ENCODE data around the gene HTR4.

HTR4 gene

DNA sequence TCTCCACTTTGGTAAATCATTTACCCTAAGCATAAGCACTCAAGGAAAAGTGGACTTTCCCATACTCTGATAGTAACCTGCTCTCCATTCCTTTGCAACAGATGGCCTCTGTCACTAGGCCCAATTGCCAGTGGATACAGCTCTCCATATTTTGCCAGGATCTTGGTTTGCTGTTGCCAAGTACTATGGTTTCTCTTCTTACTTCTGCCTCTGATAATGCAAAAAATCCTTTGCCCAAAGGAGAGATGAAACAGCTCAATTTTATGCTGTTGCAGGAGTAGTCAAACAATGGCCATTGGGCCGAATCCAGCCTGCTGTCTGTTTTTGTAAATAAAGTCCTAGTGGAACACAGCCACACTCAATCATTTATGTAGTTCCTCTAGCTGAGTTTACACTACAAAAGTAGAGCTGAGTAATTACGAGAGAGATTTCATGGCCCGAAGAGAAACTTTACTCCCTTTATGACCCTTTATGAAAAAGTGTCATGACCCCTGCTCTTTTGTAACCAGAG, 92.5 kb downstream of the HTR4 start:
- no peak overlapping the region for H3K4me3 ChIP-seq (ENCODE audit: low read depth, low read length)
- TF ChIP-seq, protein P1, sequence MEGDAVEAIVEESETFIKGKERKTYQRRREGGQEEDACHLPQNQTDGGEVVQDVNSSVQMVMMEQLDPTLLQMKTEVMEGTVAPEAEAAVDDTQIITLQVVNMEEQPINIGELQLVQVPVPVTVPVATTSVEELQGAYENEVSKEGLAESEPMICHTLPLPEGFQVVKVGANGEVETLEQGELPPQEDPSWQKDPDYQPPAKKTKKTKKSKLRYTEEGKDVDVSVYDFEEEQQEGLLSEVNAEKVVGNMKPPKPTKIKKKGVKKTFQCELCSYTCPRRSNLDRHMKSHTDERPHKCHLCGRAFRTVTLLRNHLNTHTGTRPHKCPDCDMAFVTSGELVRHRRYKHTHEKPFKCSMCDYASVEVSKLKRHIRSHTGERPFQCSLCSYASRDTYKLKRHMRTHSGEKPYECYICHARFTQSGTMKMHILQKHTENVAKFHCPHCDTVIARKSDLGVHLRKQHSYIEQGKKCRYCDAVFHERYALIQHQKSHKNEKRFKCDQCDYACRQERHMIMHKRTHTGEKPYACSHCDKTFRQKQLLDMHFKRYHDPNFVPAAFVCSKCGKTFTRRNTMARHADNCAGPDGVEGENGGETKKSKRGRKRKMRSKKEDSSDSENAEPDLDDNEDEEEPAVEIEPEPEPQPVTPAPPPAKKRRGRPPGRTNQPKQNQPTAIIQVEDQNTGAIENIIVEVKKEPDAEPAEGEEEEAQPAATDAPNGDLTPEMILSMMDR (IDR thresholded peaks at IDR 0.05; ENCODE audit: borderline replicate concordance, insufficient read depth, low read depth, low read length): no peak

- H3K4me3 ChIP-seq (ENCODE audit: low read depth, low read length): no peak overlapping the region
- TF ChIP-seq, protein P1 (IDR thresholded peaks at IDR 0.05; ENCODE audit: borderline replicate concordance, insufficient read depth, low read depth, low read length): no peak
Observed at GRCh38 chr5:148559461-148559860, 94.9 kb downstream of the HTR4 start.

DNA sequence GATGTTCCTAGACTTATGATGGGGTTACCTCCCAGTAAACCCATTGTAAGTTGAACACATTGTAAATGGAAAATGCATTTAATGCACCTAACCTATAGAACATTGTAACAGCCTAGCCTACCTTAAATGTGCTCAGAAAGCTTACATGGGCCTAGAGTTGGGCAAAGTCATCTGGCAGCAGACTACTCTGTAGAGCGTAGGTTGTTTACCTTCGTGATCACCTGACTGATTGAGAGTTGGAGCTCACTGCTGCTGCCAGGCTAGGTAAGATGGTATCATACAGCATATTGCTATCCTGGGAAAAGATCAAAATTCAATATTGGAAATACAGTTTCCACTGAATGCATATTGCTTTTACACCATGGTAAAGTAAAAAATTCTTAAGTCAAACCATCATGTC, 95.4 kb downstream of the HTR4 start:
- H3K4me3 ChIP-seq (ENCODE audit: low read depth, low read length): no peak overlapping the region
- TF ChIP-seq, protein P1 (IDR thresholded peaks at IDR 0.05; ENCODE audit: borderline replicate concordance, insufficient read depth, low read depth, low read length): no peak

DNA sequence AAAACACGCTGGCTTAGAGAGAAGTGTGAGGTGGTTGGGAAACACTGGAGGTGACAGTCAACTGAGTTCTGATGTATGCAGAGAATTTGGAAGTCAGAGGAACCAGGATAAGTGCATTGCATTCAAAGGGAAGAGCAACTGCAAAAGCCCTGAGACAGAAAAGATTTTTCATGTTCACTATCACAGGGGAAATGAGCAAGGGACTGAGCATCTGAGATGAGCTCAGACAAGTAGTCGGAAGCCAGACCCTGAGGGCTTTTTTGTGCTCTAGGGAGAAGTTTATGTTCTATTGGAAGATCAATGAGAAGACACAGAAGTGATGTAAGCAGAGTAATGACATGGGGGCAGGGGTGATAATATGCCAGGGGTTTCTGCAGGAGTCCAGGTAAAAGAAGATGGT, 97.5 kb downstream of the HTR4 start:
- TF ChIP-seq, protein P1 (IDR thresholded peaks at IDR 0.05; ENCODE audit: borderline replicate concordance, insufficient read depth, low read depth, low read length): no peak
- H3K4me3 ChIP-seq (ENCODE audit: low read depth, low read length): no peak overlapping the region

DNA sequence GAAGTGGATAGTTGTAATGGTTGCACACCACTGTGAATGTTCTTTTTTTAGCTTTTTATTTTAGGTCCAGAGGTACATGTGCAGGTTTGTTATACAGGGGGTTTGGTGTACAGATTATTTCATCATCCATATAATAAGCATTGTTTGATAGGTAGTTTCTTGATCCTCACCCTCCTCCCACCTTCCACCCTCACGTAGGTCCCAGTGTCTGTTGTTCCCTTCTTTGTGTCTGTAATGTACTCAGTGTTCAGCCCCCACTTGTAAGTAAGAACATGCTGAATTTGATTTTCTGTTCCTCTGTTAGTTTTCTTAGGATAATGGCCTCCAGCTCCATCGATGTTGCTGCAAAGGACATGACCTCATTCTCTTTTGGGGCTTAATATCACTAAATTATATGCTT, 99.7 kb downstream of the HTR4 start:
- H3K4me3 ChIP-seq (ENCODE audit: low read depth, low read length): no peak overlapping the region
- TF ChIP-seq, protein P1 (IDR thresholded peaks at IDR 0.05; ENCODE audit: borderline replicate concordance, insufficient read depth, low read depth, low read length): no peak

DNA sequence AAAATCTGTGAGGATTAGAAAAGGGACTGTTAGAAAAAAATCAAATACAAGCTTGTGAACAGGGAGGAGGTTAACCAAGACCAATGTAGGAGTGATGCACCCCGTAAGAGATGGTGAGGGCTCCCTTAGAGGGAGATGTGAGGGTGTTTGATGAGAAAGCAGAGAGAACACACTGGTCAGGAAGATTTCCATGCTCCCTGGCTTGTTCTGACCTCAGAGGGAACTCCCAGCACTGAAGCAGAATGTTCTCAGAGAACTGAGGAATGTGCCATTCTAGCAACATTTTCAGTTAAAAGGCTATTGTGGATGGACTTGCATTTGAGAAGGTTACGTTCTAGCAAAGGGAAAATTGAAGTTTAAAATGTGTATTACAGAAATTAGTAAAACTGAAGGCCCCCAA, 110.6 kb downstream of the HTR4 start:
- TF ChIP-seq, protein P1 (IDR thresholded peaks at IDR 0.05; ENCODE audit: borderline replicate concordance, insufficient read depth, low read depth, low read length): no peak
- no peak overlapping the region for H3K4me3 ChIP-seq (ENCODE audit: low read depth, low read length)

DNA sequence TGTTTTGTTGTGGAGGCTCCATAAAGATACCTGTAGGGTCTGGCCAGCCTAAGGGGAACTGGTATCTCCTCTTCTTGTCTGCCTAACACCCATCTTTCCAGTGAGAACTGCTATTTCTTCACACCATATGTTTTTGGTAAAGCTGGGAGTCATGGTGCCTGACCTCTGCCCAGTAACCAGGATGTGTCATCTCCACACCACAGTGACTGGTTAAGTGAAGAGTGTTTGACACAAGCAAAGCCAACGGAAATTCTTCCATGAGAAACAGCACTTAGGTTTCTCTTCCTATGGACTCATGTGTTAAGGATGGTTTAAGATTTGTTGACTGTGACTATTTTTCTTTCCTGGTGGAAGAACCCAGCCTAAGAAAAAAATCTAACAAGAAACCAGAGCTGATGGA, 111.5 kb downstream of the HTR4 start:
- TF ChIP-seq, protein P1 (IDR thresholded peaks at IDR 0.05; ENCODE audit: borderline replicate concordance, insufficient read depth, low read depth, low read length): no peak

More for the DNA sequence above, 111.5 kb downstream of the HTR4 start:
- H3K4me3 ChIP-seq (ENCODE audit: low read depth, low read length): no peak overlapping the region

Data from GM12875 (cell line).